ENCODE measurements around the gene CLCNKA. TPM values are rescaled to one million over a fixed set of nuclear protein-coding genes. Genes with fewer than 3 reads are reported as not detected.

Gene CLCNKA
- polyA plus RNA-seq, 1 of the 3 experiments (the other 2 are of a cell fraction): 0.03 TPM

GRCh38 chr1:16041200-16041599 lies 19.4 kb downstream of the CLCNKA start:
- H2AFZ ChIP-seq (ENCODE audit: low read depth): no peak overlapping the region
- no peak for DNase-seq
- 64% methylated on average over 7 of the region's 8 CpGs for WGBS (ENCODE audit: low lambda C conversion rate)
- no peaks in the 10 kb centered on the region for H3K9me3 ChIP-seq
- no peak overlapping the region for H3K4me3 ChIP-seq (ENCODE audit: low read depth in 2 of 2, low read length in 1 of 2)
- no peak overlapping the region for H3K4me2 ChIP-seq
- no peaks in the 10 kb centered on the region; a peak in 1 of 4 replicates for H3K4me1 ChIP-seq (ENCODE audit: control insufficient read depth in 1 of 2, insufficient read depth in 2 of 2, low read depth in 1 of 2, low read length in 1 of 2)
- H4K20me1 ChIP-seq (ENCODE audit: insufficient read depth): no peaks in the 10 kb centered on the region
- ChIA-PET POLR2A (no interaction called here), CTCF (interaction anchor here (1.7 kb wide), 1 partner anchor 44 kb away, joined by 3 read pairs; no protein-coding TSS in a partner anchor)
- H3K9me2 ChIP-seq: no peaks in the 10 kb centered on the region
- no peak overlapping the region for H3K27ac ChIP-seq (ENCODE audit: low read depth in 2 of 2, low read length in 1 of 2)
- H3F3A ChIP-seq (replicated peaks; ENCODE audit: insufficient read depth): no peaks in the 10 kb centered on the region
- H3K9ac ChIP-seq: no peak overlapping the region
- H3K36me3 ChIP-seq (replicated peaks in 1 of 2; ENCODE audit: control insufficient read depth in 1 of 2, insufficient read depth in 2 of 2, low read length in 1 of 2): no peaks in the 10 kb centered on the region
- no peaks in the 10 kb centered on the region for H3K79me2 ChIP-seq (ENCODE audit: insufficient read depth)
- no peaks in the 10 kb centered on the region for H3K27me3 ChIP-seq (ENCODE audit: insufficient read depth)
- TF ChIP-seq POLR2AphosphoS5 (IDR thresholded peaks at IDR 0.05; ENCODE audit: low read depth, low read length): no peak
- TF ChIP-seq RFX5 (IDR thresholded peaks at IDR 0.05; ENCODE audit: low read length): no peak
- TF ChIP-seq SIN3A (IDR thresholded peaks at IDR 0.05; ENCODE audit: borderline replicate concordance, low read depth, low read length): no peak
- no peak for TF ChIP-seq RAD21 (IDR thresholded peaks at IDR 0.05; ENCODE audit: low read length)
- TF ChIP-seq USF2 (IDR thresholded peaks at IDR 0.05; ENCODE audit: borderline replicate concordance, low read depth, low read length): no peak
- TF ChIP-seq EP300 (IDR thresholded peaks at IDR 0.05; ENCODE audit: borderline replicate concordance in 1 of 2, low read depth in 1 of 2, low read length in 1 of 2): no peak
- no peak for TF ChIP-seq USF1 (IDR thresholded peaks at IDR 0.05; ENCODE audit: borderline replicate concordance, low read depth)
- no peak for TF ChIP-seq FOXM1 (IDR thresholded peaks at IDR 0.05; ENCODE audit: low read depth)
- no peak for TF ChIP-seq IRF3 (IDR thresholded peaks at IDR 0.05; ENCODE audit: low read depth, low read length)
- no peak for TF ChIP-seq RXRA (IDR thresholded peaks at IDR 0.05; ENCODE audit: borderline replicate concordance, low read depth)
- no peak for TF ChIP-seq FOXJ3 (CRISPR knock-in tag; IDR thresholded peaks at IDR 0.05)
- TF ChIP-seq MEF2A (IDR thresholded peaks at IDR 0.05; ENCODE audit: borderline replicate concordance, low read depth): no peak
- no peak for TF ChIP-seq YY1 (IDR thresholded peaks at IDR 0.05; ENCODE audit: low read depth)
- no peak for TF ChIP-seq MAX (IDR thresholded peaks at IDR 0.05; ENCODE audit: low read depth)
- no peak for TF ChIP-seq TEAD4 (IDR thresholded peaks at IDR 0.05; ENCODE audit: borderline replicate concordance, insufficient read depth)
- no peak for TF ChIP-seq JUND (IDR thresholded peaks at IDR 0.05)
- no peak for TF ChIP-seq TCF12 (IDR thresholded peaks at IDR 0.05)
- no peak for TF ChIP-seq NRF1 (IDR thresholded peaks at IDR 0.05; ENCODE audit: low read depth, low read length)
- TF ChIP-seq RCOR1 (IDR thresholded peaks at IDR 0.05; ENCODE audit: low read length): no peak
